GM19324 (cell line): ENCODE data around the gene EFNB1.

Experiments used
- ATAC-seq: cut with Tn5 transposase; IDR thresholded peaks from one replicate; pipeline ENCODE4 v1.9.1; 2021; ENCODE audit warnings: mild to moderate bottlenecking, moderate library complexity; ENCODE audit not compliant: unreplicated experiment, low FRiP score

EFNB1 gene

GRCh38 chrX:68827256-68827655 lies 1.6 kb upstream of the EFNB1 start:
- ATAC-seq = no peak

- ATAC-seq = no peak
Observed at GRCh38 chrX:68827848-68828624, 785 bp upstream of the EFNB1 start.

GRCh38 chrX:68829582-68830418 lies 979 bp downstream of the EFNB1 start:
- no peak for ATAC-seq

- ATAC-seq = no peak
Observed at GRCh38 chrX:68830419-68831404, 1.9 kb downstream of the EFNB1 start.

GRCh38 chrX:68831405-68832100 lies 2.7 kb downstream of the EFNB1 start:
- no peak for ATAC-seq

GRCh38 chrX:68832101-68832416 lies 3.2 kb downstream of the EFNB1 start:
- ATAC-seq = no peak

GRCh38 chrX:68832516-68833447 lies 4.0 kb downstream of the EFNB1 start:
- ATAC-seq = no peak

- ATAC-seq = no peak
Observed at GRCh38 chrX:68833448-68833805, 4.6 kb downstream of the EFNB1 start.

- no peak for ATAC-seq
Observed at GRCh38 chrX:68833855-68834331, 5.1 kb downstream of the EFNB1 start.

- ATAC-seq = no peak
Observed at GRCh38 chrX:68834371-68835103, 5.7 kb downstream of the EFNB1 start.

- ATAC-seq = no peak
Observed at GRCh38 chrX:68835104-68835442, 6.3 kb downstream of the EFNB1 start.

GRCh38 chrX:68835468-68835867 lies 6.6 kb downstream of the EFNB1 start:
- no peak for ATAC-seq

GRCh38 chrX:68837119-68837518 lies 8.3 kb downstream of the EFNB1 start:
- no peak for ATAC-seq

- no peak for ATAC-seq
Observed at GRCh38 chrX:68838571-68838910, 9.7 kb downstream of the EFNB1 start.

- ATAC-seq = no peak
Observed at GRCh38 chrX:68839771-68840170, 10.9 kb downstream of the EFNB1 start.

GRCh38 chrX:68840256-68840655 lies 11.4 kb downstream of the EFNB1 start:
- ATAC-seq = no peak

- no peak for ATAC-seq
Observed at GRCh38 chrX:68841251-68842049, 12.6 kb downstream of the EFNB1 start.

GRCh38 chrX:68842351-68842750 lies 13.5 kb downstream of the EFNB1 start:
- no peak for ATAC-seq
